ENCODE results near the gene TMEM140.

- TF ChIP-seq CTCF (IDR thresholded peaks at IDR 0.05) (no peak), ZFX (IDR thresholded peaks at IDR 0.05; ENCODE audit: borderline replicate concordance) (no peak)
Observed at GRCh38 chr7:135114622-135115021, 33.2 kb upstream of the TMEM140 start.
